Stimulated activated CD4-positive, alpha-beta T cell treated with anti-CD3 and anti-CD28 coated beads, TNF-alpha, amount 100 ng/mL, for 48 hours (primary cell): Measurements from ENCODE around the gene CAV1.
"Not testable (repeated sequence)": the region's sequence is repeated elsewhere in the genome, so short reads cannot be mapped to it uniquely, and the experiment has no call there.

Experiments used
- DNase-seq, 3 donors: peaks; one replicate each; pipeline ENCODE4 v3.0.0-alpha.2; 2020; ENCODE audit warnings: low read depth in 3 of 3

Gene CAV1, protein sequence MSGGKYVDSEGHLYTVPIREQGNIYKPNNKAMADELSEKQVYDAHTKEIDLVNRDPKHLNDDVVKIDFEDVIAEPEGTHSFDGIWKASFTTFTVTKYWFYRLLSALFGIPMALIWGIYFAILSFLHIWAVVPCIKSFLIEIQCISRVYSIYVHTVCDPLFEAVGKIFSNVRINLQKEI

DNA sequence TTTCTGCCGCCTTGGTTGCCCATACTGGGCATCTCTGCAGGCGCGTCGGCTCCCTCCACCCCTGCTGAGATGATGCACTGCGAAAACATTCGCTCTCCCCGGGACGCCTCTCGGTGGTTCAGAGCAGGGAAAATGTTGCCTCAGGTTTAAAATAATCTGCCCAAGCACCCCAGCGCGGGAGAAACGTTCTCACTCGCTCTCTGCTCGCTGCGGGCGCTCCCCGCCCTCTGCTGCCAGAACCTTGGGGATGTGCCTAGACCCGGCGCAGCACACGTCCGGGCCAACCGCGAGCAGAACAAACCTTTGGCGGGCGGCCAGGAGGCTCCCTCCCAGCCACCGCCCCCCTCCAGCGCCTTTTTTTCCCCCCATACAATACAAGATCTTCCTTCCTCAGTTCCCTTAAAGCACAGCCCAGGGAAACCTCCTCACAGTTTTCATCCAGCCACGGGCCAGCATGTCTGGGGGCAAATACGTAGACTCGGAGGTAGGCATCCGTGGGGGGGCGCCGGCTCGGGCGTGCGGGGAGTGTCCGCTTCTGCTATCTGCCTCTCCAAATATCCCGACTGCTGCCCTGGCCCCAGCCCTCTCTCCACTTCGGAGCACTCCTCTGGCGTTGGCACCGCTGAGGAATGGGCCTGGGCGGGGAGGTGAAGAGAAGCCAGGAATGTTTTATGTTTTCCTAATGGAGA is at the start of gene CAV1:
Gene CAV1 (plus strand): TSS at position 428 of the 689 bp plus-strand sequence. CDS start 27 bp downstream, at position 455.
- DNase-seq = no peak

DNA sequence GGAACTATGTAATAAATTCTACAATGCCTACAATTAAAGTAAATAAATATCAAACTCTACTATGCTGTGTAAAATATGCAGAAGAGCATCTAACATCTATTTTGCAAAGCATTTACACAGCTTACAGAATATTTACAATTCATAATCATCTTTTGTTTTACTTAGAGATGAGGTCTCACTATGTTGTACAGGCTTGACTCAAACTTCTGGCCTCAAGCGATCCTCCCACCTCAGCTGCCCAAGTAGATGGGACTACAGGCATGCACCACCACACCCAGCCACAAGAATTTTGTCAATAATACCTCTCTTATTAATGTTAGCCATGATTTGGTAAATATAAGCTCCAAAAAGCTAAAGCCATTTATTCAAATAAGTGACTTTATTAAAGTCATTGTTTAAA is 47.2 kb upstream of the CAV1 start:
- DNase-seq = no peak

DNA sequence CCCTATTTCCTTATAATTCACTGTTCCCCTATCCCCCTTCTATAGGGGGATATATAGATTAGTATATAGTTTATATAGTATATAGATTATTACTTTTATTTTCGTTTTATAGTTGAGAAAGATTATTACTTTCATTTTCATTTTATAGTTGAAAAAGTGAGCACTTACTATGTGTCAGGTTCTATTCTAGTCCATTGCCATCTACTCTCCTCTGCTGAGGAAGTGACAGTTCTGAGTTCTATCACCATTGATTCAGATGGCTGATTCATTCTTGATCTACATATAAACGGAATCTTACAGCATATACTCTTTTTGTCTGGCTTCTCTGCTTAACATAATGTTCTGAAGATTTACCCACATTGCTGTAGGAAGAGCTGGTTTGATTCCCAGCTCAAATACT is 46.0 kb upstream of the CAV1 start:
- no peak for DNase-seq

DNA sequence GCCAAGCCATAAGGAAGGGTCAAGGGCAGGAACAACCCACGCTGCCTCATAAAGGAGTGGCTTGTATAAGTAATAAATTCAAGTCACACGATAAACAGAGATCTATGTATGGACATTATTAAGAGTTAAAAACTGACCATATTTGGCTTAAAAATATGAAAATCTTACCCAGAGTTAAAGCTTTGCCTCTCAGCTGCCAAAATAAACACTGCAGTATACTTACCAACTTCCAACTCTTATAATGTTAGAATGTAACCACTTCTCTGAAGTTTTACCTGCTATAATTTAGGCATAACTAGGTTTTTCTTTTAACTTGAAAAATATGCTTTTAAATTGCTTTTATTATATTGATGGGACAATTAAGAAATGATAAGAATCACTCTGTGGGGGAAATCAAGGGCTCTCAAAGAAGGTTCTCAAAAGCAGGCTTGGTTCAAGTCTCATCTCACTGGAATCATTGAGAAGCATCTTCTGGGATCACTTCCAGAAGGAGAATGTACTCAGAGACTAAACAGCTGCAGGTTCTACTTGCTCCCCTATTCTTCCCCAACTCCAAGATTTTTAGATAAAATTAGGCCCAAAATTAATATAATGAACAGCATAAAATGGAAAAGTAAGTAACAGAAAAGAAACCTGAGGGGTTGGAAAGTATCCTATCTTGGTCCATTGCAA is 41.4 kb upstream of the CAV1 start:
- DNase-seq = no peak

DNA sequence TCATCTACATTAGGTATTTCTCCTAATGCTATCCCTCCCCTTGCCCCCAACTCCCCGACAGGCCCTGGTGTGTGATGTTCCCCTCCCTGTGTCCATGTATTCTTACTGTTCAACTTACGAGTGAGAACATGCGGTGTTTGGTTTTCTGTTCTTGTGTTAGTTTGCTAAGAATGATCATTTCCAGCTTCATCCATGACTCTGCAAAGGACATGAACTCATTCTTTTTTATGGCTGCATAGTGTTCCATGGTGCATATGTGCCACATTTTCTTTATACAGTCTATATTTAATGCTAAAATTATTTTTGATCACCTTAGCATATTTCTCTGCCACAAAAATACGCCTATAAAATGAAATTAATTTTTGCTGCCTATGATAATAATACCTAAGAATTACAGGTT is 40.4 kb upstream of the CAV1 start:
- not testable (repeated sequence) for DNase-seq

DNA sequence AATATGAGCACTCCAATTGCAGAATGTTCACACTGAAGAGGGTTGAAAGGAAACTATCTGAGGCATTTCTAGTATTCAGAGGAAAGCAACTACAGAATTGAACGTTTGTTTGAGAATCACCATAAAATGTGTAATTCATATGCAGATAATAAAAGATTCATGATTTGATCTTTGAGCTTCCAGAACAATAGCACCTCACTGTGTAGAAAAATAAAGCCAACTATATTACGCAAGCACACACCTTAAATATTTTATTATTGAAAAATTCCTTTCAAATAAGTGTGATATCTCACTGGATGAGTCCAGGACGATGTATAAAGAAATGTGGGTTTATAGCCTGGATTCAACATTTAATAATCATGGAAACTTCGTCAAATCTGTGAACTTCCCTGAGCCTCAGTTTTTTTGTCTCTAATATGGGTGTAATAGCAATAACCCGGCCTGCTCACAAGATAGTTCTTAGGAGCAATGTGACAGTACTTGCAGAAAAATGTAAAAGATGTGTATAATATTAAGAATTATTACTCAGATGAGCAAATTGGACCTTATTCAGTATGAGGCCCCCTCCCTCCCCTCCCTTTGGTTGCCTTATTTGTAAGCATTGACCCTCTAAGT is 36.8 kb upstream of the CAV1 start:
- DNase-seq = no peak

DNA sequence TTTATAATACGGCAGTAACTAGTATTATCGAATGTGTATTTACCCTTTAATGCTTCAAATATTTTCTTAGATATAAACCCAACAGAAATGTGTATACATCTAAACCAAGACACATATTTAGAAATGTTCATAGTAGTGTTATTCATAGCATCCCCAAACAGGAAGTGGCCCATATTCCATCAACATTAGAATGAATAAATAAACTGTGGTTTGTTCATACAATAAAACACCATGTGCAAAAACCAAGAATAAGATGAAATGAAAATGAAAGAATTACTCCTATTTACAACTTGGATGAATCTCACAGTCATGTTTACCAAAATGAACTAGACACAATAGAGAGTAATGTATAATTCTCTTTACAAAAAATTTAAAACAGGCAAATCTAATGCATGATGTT is 34.5 kb upstream of the CAV1 start:
- DNase-seq = no peak

DNA sequence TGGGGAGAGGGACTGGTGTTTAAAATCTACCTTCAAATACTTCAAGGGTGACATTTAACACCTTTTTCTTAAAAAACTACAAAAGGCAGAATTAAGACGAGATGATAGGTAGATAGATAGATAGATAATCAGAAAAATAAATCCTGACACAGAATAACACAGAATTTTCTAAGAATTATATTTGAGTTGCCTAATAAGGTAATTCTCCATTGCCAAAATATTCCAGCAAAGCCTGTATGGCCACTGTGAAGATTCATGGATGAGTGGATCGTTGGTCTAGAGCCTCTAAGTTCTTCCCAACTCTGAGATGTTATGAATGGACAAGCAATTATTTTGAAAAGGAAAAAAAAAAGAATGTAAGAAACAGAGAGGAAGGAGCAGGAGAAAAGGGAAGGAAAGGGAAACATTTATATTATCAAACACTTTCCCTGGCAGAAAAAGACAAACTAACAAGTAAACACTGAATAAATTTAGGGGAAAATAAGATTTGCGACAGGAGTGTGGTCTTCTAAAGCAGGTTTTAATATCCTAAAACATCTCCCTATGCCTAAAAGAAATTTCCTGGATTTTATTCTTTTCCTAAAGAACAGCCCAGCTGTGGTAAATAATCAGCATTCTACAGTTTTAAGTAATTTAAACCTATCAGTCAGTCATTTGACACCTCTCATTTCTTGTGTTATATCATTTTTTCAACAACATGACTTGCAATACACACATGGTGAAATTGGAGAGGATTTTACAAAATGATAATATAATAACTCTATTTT is 32.8 kb upstream of the CAV1 start:
- no peak for DNase-seq

DNA sequence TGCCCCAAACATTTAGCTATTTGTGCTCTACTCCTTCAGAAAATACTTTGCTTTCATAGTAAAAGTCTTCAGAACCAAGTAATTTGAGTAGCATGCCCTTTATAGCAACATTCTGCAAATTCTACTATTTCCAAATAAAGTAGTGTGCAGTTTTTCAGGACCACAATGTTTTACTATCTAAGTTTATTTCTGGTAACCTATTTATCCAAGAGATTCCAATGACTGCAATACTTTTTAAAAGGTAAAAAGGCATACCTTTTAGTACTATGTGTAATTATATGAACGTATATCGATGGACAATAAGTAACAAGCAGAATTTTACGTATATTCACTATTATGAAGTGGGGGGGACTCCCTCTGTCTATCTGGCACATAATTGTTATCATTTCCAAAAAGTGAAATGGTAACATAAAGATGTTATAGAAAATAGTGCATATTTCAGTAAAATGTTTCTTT is 32.2 kb upstream of the CAV1 start:
- DNase-seq = no peak

DNA sequence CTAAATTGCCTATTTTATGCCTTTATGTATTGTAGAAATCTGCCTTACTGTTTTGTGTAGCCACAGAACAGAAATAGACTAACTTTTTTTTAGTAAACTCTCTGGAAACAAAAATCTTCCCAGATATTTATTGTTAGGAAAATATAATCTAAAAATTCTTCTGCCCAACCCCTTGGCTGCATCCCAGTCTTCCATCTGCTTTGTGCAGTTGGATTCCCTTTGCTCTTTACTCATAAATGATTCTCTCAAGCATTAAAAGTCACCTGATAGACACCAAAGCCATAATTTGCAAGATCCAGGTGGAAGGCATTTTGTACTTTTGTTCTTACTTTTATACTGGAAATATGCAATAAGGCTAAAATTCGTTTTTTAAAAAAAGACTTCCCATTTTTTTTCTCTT is 31.4 kb upstream of the CAV1 start:
- no peak for DNase-seq

DNA sequence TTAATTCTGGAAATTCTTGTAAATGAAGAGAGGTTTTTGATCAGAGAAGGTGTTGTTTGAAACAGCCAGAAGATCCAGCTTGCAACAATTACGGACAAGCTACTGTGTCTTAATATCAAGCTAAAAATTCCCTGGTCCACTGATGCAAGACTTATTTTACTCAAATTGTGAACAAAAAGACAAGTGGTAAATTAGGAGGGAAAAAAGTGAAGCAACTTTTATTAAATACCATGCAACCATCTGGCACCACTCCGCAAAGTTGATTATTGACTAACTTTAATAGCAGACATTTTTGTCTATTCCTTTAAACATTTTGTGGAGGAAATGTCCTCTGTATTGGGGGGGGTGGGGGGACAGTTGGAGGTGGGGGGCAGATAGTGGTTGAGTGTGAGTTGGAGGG is 30.4 kb upstream of the CAV1 start:
- no peak for DNase-seq

DNA sequence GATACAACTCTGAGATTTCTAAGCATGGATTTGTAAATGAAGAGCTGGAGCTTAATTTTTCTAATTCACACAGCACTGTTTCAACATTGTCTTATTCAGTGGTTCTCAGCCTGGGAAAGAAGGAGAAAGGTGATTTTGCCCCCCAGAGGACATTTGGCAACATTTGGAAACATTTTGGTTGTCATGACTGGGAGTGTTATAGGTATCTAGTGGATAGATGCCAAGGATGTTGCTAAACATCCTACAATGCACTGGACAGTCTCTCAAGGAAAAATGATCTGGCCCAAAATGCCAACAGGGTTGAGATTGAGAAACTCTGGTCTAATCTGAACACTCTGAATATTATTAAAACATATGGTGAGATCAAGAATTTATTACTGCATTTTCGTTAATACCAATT is 29.1 kb upstream of the CAV1 start:
- DNase-seq = no peak

DNA sequence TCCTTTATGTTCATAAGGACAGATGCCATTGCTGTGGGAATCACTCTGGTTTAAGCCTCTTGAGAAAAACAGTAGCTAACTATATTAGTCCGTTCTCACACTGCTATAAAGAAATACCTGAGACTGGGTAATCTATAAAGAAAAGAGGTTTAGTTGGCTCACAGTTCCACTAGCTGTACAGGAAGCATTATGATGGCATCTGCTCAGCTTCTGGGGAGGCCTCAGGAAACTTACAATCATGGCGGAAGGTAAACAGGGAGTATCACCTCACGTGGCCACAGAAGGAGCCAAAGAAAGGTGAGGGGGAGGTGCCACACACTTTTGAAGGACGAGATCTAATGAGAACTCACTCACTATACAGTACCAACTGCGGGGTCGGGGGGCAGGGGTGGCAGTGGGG is 28.2 kb upstream of the CAV1 start:
- no peak for DNase-seq

DNA sequence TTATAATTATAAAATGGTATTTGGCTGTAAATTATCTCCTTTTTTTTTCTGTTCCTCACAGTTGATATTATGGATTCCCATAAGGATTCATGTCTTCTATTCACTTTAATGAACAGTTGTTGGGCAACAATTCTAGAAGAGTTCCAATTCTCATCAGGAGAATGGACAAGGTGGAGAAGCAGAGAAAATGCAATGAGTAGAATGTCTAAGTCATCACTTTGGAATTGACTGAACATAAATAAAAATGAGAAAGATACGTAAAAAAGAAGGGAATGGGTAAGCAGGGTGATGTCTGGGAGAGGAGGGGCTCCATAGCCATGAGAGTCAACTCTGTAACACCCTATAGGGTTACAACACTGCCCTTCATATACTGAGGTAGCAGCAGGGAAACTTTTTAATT is 27.1 kb upstream of the CAV1 start:
- DNase-seq = no peak

DNA sequence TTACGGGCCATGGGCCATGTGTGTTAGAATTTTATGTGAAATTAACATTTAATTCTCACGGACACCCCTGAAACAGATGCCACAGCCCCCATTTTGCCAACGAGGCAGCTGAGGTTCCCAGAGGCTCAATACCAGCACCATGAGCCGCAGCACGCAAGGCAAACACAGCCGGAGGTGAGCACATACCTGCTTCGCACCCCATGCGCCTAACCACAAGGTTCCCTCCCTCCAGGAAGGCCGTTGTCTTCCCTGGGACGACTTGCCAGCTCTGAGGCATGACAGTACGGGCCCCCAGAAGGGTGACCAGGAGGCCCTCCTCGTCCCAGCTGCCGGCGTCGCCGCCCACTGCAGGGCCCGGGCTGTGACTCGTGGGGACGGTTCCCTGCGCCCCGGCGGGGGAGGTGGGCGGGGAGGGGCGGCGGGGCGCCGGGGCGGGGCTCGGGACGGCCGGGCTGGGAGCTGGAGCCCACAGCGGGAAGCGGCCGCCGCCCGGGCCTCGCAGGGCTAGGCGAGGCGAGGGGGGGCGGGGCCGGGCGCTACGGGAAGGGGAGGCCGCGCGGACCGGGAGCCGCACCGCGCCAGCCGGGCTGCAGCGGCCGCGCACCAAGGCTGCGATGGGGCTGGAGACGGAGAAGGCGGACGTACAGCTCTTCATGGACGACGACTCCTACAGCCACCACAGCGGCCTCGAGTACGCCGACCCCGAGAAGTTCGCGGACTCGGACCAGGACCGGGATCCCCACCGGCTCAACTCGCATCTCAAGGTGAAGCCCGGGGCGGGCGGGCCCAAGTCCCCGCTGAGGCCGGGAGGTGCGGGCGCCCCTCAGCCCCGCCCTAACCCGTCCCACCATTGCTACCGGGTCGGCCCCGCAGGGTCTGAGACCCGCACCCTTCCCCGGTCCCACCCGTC is 25.4 kb upstream of the CAV1 start, which contains the start of gene CAV2:
Gene CAV2 (plus strand): TSS at position 571 of the 910 bp plus-strand sequence. CDS start 44 bp downstream, at position 615.
- no peak for DNase-seq

DNA sequence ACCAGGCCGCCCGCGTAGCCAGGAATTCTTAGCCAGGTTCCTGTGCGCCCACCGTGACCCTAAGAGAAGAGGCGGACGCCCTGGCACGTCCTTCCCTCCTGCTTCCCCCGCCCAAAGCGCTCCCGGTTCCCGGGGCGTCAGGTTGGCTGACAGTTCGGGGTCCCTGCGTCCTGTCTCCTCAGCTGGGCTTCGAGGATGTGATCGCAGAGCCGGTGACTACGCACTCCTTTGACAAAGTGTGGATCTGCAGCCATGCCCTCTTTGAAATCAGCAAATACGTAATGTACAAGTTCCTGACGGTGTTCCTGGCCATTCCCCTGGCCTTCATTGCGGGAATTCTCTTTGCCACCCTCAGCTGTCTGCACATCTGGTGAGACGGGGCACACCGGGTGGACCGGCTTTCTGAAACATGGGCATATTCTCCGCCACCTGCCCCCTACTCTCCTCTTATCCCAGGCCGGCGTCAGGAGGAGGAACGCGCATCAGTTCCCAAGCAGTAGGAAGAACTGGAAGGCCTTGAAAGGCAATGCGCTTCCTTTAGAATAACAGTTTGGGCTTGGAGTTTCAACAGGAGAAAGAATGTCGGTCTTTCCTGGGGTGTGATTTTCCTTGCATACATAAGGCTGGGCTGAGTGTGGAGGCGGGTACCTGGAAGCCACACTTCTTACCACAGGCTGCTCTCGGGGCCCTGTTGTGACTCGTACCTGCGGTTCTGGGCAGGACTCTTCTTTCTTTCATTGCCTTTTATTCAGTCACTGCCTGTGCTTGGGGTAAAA is 24.6 kb upstream of the CAV1 start:
- DNase-seq = peak in 2 of 3 donors; percentile 27 to 30

DNA sequence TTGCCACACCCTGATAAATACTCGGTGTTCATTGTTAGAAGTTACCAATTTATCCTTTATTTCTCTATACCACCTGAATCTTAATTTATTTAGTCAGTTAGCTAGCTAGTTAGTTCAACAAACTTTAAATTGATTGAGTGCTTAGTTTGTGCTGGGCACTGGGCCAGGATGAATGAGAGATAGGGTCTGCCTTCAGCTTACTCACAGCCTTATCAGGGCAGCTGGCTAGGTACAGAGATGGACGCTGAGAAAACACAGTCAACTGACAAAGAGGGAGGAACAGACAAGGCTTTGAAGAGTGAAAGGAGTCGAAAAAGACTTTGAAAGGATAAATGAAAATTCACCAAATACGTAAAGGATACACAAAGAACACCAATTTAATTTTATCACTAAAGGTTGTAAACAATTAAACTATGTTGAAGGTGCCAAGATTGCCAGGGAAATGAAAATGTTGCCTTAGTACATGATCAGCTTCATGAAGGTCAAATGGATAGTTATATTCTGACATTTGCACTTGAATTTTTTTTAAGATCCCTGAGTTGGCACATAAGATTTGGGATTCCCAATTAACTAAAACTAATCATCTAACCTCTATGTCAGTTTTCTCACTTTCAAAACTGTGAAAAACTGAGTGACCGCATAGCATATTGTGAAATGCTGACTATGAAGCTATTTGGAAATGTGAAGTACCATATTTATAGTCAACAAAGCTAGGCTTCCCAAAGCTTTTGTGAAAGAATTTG is 23.2 kb upstream of the CAV1 start:
- DNase-seq = no peak

DNA sequence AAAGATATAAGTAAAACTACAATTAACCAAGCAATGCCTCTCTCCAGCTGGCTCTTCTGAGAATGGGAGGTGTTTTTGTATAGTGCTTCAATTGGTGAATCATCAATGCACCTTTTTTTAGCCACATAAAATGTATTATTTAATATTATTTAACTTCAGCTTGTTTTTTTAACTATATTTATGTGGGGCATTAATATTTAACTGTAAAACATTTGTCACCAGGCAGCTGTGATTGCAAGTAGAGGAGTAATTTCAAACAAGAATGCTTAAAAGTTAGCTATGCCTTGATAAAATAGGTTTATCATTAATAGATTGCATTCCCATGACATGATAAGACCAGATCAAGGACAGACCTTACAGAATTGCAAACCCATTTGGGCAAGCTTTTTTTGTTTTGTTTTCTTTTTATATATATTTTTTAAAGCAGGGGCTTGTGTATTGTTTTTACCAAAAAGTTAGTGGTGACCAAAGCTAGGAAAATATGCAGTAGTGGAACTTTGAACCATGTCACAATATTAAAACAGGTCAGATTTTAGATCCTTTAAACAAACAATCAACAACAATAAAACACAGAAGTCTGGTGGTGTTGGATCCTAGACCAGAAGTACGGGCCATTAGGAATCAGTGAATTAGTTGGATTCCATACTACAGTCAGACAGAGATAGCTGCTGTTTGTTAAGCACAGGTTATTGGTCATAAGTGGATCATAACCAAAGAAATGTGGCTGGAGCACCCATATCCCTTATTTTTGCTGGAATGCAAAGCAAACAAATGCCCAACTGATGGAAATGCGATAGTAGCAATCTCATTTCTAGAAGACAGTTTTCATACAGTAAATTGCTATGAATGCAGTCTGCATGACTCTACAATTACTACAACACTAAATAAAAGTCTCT is 22.4 kb upstream of the CAV1 start:
- no peak for DNase-seq
